IPS DF 19.7 (cell line): Measurements from ENCODE around the gene ASCC2.
"Not testable (repeated sequence)": the region's sequence is repeated elsewhere in the genome, so short reads cannot be mapped to it uniquely, and the experiment has no call there.

Experiments
- DNase-seq: peaks from one replicate; pipeline ENCODE4 v3.0.0-alpha.2; 2013; ENCODE audit warnings: low read depth, low spot score

The ASCC2 gene

DNA sequence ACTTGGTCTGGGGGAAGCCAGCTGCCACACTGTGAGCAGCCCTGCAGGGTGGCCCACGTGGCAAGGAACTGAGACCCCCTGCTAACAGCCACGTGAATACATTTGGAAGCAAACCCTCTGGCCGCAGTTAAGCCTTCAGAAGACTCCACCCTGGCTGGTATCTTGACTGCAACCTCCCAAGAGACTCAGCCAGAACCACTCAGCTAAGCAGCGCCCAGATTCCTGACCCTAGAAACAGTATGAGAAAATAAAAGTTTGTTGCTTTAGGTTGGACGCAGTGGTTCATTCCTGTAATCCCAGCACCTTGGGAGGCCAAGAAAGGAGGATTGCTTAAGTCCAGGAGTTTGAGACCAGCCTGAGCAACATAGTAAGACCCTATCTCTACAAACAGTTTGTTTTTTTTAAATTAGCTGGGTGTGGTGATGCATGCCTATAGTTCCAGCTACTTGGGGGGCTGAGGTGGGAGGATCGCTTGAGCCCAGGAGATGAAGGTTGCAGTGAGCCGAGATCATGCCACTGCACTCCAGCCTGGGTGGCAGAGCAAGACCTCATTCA is 79.9 kb downstream of the ASCC2 start:
- no peak for DNase-seq

- no peak for DNase-seq
Observed at GRCh38 chr22:29757096-29757495, 81.0 kb downstream of the ASCC2 start.

DNA sequence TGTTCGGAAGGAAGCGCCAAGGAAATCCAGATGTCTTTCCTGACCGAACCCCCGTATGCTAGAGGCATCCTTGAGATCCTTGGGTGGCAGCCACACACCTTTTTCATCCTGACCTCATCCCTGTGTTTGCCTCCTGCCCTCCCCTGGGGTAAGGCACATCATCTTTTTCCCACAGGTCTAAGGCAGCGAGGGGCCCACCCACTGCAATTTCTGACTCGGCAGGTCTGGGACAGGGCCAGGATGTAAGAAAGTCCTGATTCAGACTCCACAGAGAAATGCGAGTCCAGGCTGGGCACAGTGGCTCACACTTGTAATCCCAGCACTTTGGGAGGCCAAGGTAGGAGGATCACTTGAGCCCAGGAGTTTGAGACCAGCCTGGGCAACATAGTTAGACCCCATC is 81.7 kb downstream of the ASCC2 start:
- DNase-seq: no peak

GRCh38 chr22:29755889-29756288 is 82.2 kb downstream of the ASCC2 start:
- DNase-seq: no peak

DNA sequence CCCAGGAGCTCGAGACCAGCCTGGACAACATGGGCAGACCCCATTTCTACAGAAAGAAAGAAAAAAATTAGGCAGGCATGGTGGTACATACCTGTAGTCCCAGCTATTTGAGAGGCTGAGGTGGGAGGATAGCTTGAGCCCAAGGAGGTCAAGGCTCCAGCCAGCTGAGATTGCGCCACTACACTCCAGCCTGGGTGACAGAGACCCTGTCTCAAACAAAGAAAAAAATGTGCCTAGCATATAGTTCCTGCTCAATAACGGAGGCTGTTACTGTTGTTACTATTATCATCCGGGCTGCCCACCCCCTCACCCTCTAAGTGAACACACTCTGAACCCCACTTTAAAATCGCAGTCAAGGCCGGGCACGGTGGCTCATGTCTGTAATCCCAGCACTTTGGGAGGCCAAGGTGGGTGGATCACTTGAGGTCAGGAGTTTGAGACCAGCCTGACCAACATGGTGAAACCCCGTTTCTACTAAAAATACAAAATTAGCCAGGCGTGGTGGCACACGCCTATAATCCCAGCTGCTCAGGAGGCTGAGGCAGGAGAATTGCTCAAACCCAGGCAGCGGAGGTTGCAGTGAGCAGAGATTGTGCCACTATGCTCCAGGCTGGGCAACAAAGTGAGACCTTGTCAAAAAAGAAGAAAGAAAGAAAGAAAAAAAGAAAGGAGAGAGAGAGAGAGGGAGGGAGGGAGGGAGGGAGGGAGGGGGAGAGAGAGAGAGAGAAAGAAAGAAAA is 83.2 kb downstream of the ASCC2 start:
- not testable (repeated sequence) for DNase-seq

GRCh38 chr22:29753808-29754657 is 84.0 kb downstream of the ASCC2 start:
- DNase-seq: no peak

GRCh38 chr22:29751669-29752068 is 86.4 kb downstream of the ASCC2 start:
- no peak for DNase-seq

GRCh38 chr22:29750559-29751538 is 87.2 kb downstream of the ASCC2 start:
- no peak for DNase-seq

DNA sequence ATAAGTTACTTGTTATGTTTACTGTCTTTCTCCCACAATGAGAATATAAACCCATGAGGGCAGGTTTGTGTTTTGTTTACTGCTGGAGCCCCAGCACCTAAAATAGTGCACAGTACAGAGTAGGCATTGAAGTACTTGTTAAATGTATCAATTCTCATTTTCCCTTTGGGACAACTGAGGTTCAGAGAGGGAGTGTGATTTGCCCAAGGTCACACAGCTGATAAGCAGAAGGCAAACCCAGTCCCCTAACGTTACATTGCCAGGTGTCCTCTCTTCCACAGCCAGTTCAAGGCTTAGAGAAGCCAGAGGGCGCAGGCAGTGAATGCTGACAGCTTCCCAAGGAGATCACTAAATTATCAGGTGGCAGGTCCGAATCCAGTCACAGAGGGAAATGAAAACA is 88.0 kb downstream of the ASCC2 start:
- DNase-seq: no peak

GRCh38 chr22:29748248-29748893 is 89.7 kb downstream of the ASCC2 start:
- DNase-seq: no peak

- no peak for DNase-seq
Observed at GRCh38 chr22:29747832-29748231, 90.2 kb downstream of the ASCC2 start.

DNA sequence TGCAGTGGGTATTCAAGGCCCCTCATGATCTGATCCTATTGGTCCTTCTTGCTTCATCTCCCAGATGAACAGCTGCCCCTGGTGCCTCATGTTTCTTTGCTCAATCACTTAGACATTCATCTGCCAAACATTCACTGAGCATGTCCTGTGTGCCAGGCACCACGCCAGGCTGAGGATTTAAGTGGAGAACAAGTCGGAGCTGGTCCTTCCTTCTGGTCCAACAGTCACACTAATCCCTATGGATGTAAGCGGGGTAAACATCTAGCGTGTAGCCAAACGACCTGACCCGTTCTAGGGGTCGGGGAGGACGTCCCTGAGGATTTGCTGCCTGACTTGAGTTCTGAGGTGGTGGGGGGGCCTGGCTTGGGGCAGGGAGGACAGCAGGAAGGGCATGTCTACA is 93.2 kb downstream of the ASCC2 start:
- DNase-seq: no peak

- DNase-seq: no peak
Observed at GRCh38 chr22:29742326-29742725, 95.7 kb downstream of the ASCC2 start.

DNA sequence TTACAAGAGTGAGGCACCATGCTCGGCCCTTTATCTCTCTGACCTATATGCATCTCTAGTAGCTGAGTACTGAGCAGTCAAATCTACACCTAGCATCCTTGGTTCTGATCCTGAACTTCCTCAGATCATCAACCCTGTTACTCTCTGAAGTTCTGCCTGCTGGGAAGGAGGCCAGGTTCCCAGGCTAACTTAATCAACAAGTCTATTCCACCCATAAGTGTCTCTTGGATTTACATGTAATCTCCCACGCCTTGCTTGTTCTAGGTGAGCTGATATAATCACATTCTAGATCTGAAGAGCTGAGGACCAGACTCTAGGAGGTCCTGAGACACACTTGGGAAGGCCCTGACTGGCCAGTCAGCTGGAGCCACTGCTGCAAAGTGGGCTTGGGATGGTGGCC is 96.1 kb downstream of the ASCC2 start:
- DNase-seq: no peak

- no peak for DNase-seq
Observed at GRCh38 chr22:29740216-29740615, 97.9 kb downstream of the ASCC2 start.

GRCh38 chr22:29739346-29739875 is 98.7 kb downstream of the ASCC2 start:
- no peak for DNase-seq
